Glutamatergic neuron (in vitro differentiated cells): Measurements from ENCODE around the gene SH3BP1. TPM values are rescaled to one million over a fixed set of nuclear protein-coding genes. Genes with fewer than 3 reads are reported as not detected.
A peak's percentile ranks its signal among the peaks of the same experiment; 100 is the strongest.
"Not testable (repeated sequence)": the region's sequence is repeated elsewhere in the genome, so short reads cannot be mapped to it uniquely, and the experiment has no call there.

Experiments
- DNase-seq: peaks from one replicate; pipeline ENCODE4 v3.0.0; 2022
- H3K27ac Mint-ChIP-seq: one replicate; pipeline ENCODE4 v1.8.0; 2020; ENCODE audit warnings: mild to moderate bottlenecking, mixed read lengths, inconsistent platforms; ENCODE audit not compliant: unreplicated experiment
- H3K27me3 Mint-ChIP-seq: one replicate; pipeline ENCODE4 v1.8.0; 2020; ENCODE audit warnings: mild to moderate bottlenecking, moderate library complexity, mixed read lengths, inconsistent platforms; ENCODE audit not compliant: unreplicated experiment
- H3K36me3 Mint-ChIP-seq: one replicate; pipeline ENCODE4 v1.8.0; 2020; ENCODE audit warnings: mild to moderate bottlenecking, mixed read lengths, inconsistent platforms; ENCODE audit not compliant: unreplicated experiment
- H3K4me1 Mint-ChIP-seq: one replicate; pipeline ENCODE4 v1.8.0; 2020; ENCODE audit warnings: mild to moderate bottlenecking, low read depth, mixed read lengths, inconsistent platforms; ENCODE audit not compliant: unreplicated experiment
- H3K4me3 Mint-ChIP-seq: one replicate; pipeline ENCODE4 v1.8.0; 2020; ENCODE audit warnings: mild to moderate bottlenecking, mixed read lengths, inconsistent platforms; ENCODE audit not compliant: unreplicated experiment
- H3K9me3 Mint-ChIP-seq: one replicate; pipeline ENCODE4 v1.8.0; 2020; ENCODE audit warnings: mild to moderate bottlenecking, moderate library complexity, mixed read lengths, inconsistent platforms; ENCODE audit not compliant: unreplicated experiment
- CTCF ChIP-seq: fragments of 200-600 bp; sonication (generic); IDR thresholded peaks from one replicate; pipeline ENCODE4 v1.5.0; 2021; ENCODE audit not compliant: partially characterized antibody, unreplicated experiment
- total RNA-seq: library from RNA; stranded (reverse); fragmentation: NEBNext Ultra II Directional; extraction: Animal tissue kit (Norgen Biotek cat#: 25700); gene quantifications from one replicate; pipeline ENCODE4 v1.2.1, GENCODE V29; 2021; ENCODE audit not compliant: unreplicated experiment

SH3BP1 gene
- total RNA-seq, 1 donor from 2014 or later: 12.7 TPM

- no peak overlapping the region for H3K27ac Mint-ChIP-seq
Measured at GRCh38 chr22:37690407-37690806, 50.9 kb downstream of the SH3BP1 start.

GRCh38 chr22:37690901-37691504 is 51.5 kb downstream of the SH3BP1 start:
- H3K27me3 Mint-ChIP-seq: peaks cover 3% of the 10 kb centered on the region
- DNase-seq: no peak
- peaks cover 5% of the 10 kb centered on the region for H3K4me1 Mint-ChIP-seq
- TF ChIP-seq CTCF: no peak
- peaks cover 2% of the 10 kb centered on the region for H3K9me3 Mint-ChIP-seq
- no peak overlapping the region for H3K4me3 Mint-ChIP-seq
- no peak overlapping the region for H3K27ac Mint-ChIP-seq
- H3K36me3 Mint-ChIP-seq: no peaks in the 10 kb centered on the region

More at GRCh38 chr22:37690407-37690806, 50.9 kb downstream of the SH3BP1 start:
- Mint-ChIP-seq H3K27me3 (peaks cover 3% of the 10 kb centered on the region), H3K9me3 (peaks cover 3% of the 10 kb centered on the region), H3K4me1 (peaks cover 6% of the 10 kb centered on the region), H3K36me3 (no peaks in the 10 kb centered on the region), H3K4me3 (no peak overlapping the region)
- TF ChIP-seq CTCF: no peak
- no peak for DNase-seq

DNA sequence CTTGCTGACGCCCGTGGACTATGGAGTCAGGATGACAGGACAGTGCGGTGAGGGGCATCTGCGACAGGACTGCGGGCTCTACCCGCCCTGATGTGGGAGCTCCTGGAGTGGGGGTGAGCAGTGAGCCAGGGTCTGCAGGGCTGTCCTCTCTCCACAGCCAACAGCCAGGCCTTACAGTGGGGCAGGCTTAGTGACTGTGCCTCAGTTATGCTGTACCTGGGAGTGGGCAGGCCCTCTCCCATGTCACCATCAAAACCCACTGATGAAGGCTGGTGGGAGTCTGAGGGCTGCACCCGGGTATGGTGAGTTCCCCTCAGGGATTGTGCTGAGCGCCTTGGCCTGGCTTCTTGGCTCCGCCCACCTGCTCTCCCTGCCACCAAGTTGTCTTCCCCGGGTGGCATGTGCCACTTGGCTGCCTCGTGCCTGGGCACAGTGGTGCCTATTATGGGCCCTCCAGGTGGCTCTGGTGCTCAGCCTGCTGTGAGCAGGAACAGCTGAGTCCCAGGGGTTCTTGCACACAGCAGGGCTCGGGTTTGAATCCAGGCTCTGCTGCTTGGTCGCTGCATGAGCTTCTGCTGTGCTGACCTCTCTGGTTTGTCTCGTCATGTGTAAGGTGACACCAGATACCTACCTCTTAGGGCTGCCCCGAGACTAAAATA is 53.3 kb downstream of the SH3BP1 start:
- no peak overlapping the region for H3K27ac Mint-ChIP-seq
- TF ChIP-seq CTCF: no peak
- H3K4me1 Mint-ChIP-seq: peaks cover 4% of the 10 kb centered on the region
- no peaks in the 10 kb centered on the region for H3K36me3 Mint-ChIP-seq
- DNase-seq: no peak
- no peaks in the 10 kb centered on the region for H3K27me3 Mint-ChIP-seq
- H3K4me3 Mint-ChIP-seq: no peak overlapping the region
- H3K9me3 Mint-ChIP-seq: peaks cover 1% of the 10 kb centered on the region

- H3K4me3 Mint-ChIP-seq, H3K27me3 Mint-ChIP-seq, DNase-seq, H3K27ac Mint-ChIP-seq, H3K36me3 Mint-ChIP-seq, H3K4me1 Mint-ChIP-seq, H3K9me3 Mint-ChIP-seq: not testable (repeated sequence)
Measured at GRCh38 chr22:37694131-37694530, 54.7 kb downstream of the SH3BP1 start.

- H3K27ac Mint-ChIP-seq: peak overlapping the region; percentile 96
- not testable (repeated sequence) for DNase-seq, H3K36me3 Mint-ChIP-seq, H3K4me1 Mint-ChIP-seq, H3K9me3 Mint-ChIP-seq, H3K27me3 Mint-ChIP-seq
- H3K4me3 Mint-ChIP-seq: peak overlapping the region; percentile 97
Measured at GRCh38 chr22:37696260-37696656, 56.8 kb downstream of the SH3BP1 start.
